GM10266 (cell line): ENCODE results near the gene AGK.
"Not testable (repeated sequence)": the region's sequence is repeated elsewhere in the genome, so short reads cannot be mapped to it uniquely, and the experiment has no call there.

Experiments
- DNase-seq: peaks from one replicate; pipeline ENCODE4 v3.0.0; 2012; ENCODE audit errors: extremely low spot score
- CTCF ChIP-seq: IDR thresholded peaks from 2 replicates; pipeline ENCODE4 v1.5.1; 2012; ENCODE audit warnings: mild to moderate bottlenecking, low read depth; ENCODE audit not compliant: control insufficient read depth, insufficient read depth; ENCODE audit errors: missing control alignments

The AGK gene

GRCh38 chr7:141676618-141677017, 125.4 kb downstream of the AGK start:
- DNase-seq: no peak
- no peak for TF ChIP-seq CTCF

- TF ChIP-seq CTCF: no peak
- DNase-seq: no peak
These were observed 127.8 kb downstream of the AGK start for GRCh38 chr7:141679014-141679413.

- DNase-seq: no peak
These were observed 134.2 kb downstream of the AGK start for GRCh38 chr7:141685285-141686023.

GRCh38 chr7:141686074-141686473, 134.9 kb downstream of the AGK start:
- DNase-seq: no peak
- no peak for TF ChIP-seq CTCF

More at GRCh38 chr7:141685285-141686023, 134.2 kb downstream of the AGK start:
- TF ChIP-seq CTCF: no peak

- no peak for DNase-seq
- TF ChIP-seq CTCF: no peak
These were observed 135.5 kb downstream of the AGK start for GRCh38 chr7:141686670-141687069.

GRCh38 chr7:141688043-141688442, 136.8 kb downstream of the AGK start:
- DNase-seq: no peak
- TF ChIP-seq CTCF: no peak

GRCh38 chr7:141689072-141689825, 138.0 kb downstream of the AGK start:
- not testable (repeated sequence) for DNase-seq

- DNase-seq: no peak
- TF ChIP-seq CTCF: no peak
These were observed 140.3 kb downstream of the AGK start for GRCh38 chr7:141691540-141691939.
